Astrocyte of the spinal cord (primary cell): Measurements from ENCODE around the gene NUFIP2.

Source experiments
- DNase-seq: peaks from one replicate; pipeline ENCODE4 v3.0.0; 2011; ENCODE audit warnings: low read depth, low spot score
- H3K4me3 ChIP-seq: 2 replicates; pipeline ENCODE4 v1.5.1; 2011; ENCODE audit warnings: low read depth, mild to moderate bottlenecking, low read length, moderate library complexity
- CTCF ChIP-seq: IDR thresholded peaks from 2 replicates; pipeline ENCODE4 v1.5.1; 2012; ENCODE audit warnings: low read depth, mild to moderate bottlenecking, low read length, inconsistent platforms
- in situ Hi-C: cut with HindIII; loops from 2 replicates; pipeline ENCODE4 v1.10.0; 2017; ENCODE audit warnings: low sequenced_read_pairs

The NUFIP2 gene

GRCh38 chr17:29327412-29327811 is 33.5 kb upstream of the NUFIP2 start:
- TF ChIP-seq CTCF: no peak
- DNase-seq: no peak
- in situ Hi-C loops: no loop called here
- no peak overlapping the region for H3K4me3 ChIP-seq

- no peak overlapping the region for H3K4me3 ChIP-seq
- no peak for DNase-seq
- in situ Hi-C loops: no loop called here
- no peak for TF ChIP-seq CTCF
Observed at GRCh38 chr17:29326023-29326813, 32.3 kb upstream of the NUFIP2 start.

- TF ChIP-seq CTCF: no peak
- in situ Hi-C loops: no loop called here
- no peak for DNase-seq
- H3K4me3 ChIP-seq: no peak overlapping the region
Observed at GRCh38 chr17:29322363-29322762, 28.4 kb upstream of the NUFIP2 start.

- H3K4me3 ChIP-seq: no peak overlapping the region
- no peak for TF ChIP-seq CTCF
- DNase-seq: no peak
- in situ Hi-C loops: no loop called here
Observed at GRCh38 chr17:29303386-29303785, 9.4 kb upstream of the NUFIP2 start.

- in situ Hi-C loops: no loop called here
- TF ChIP-seq CTCF: no peak
- no peak for DNase-seq
- H3K4me3 ChIP-seq: no peak overlapping the region
Observed at GRCh38 chr17:29299031-29299430, 5.1 kb upstream of the NUFIP2 start.

GRCh38 chr17:29295420-29295819 is 1.5 kb upstream of the NUFIP2 start:
- in situ Hi-C loops: no loop called here
- DNase-seq: no peak
- TF ChIP-seq CTCF: no peak
- no peak overlapping the region for H3K4me3 ChIP-seq

- in situ Hi-C loops: no loop called here
- no peak for TF ChIP-seq CTCF
Observed at GRCh38 chr17:29294580-29294900, 592 bp upstream of the NUFIP2 start.

More at GRCh38 chr17:29294580-29294900, 592 bp upstream of the NUFIP2 start:
- H3K4me3 ChIP-seq: peak overlapping the region; percentile 94
- no peak for DNase-seq
